Gastrocnemius medialis (tissue), 4 donors: ENCODE data around the gene ZBTB49. TPM values are rescaled to one million over a fixed set of nuclear protein-coding genes. Genes with fewer than 3 reads are reported as not detected.

Experiments used
- ATAC-seq, 2 donors: fragments of 150-250 bp; one replicate each; pipeline ENCODE4 v1.9.1; 2016
- DNase-seq, 2 donors: peaks; one replicate each; pipeline ENCODE4 v3.0.0-alpha.2; 2019
- H3K27ac ChIP-seq, 4 donors: fragments of 200-600 bp; sonication (generic); 1 replicate in 1 of 4; 2 replicates in 3 of 4; pipeline ENCODE4 v1.5.1; 2016 to 2018; ENCODE audit warnings: mild to moderate bottlenecking in 2 of 4, moderate library complexity in 1 of 4
- H3K27me3 ChIP-seq, 3 donors: fragments of 200-600 bp; sonication (generic) in 2 of 3; 1 replicate in 1 of 3; 2 replicates in 2 of 3; pipeline versions ENCODE4 v1.5.1 to v1.6.0; 2016 to 2019; ENCODE audit warnings: mild to moderate bottlenecking in 1 of 3, moderate library complexity in 1 of 3
- H3K36me3 ChIP-seq, 2 donors: fragments of 200-600 bp; sonication (generic) in 1 of 2; one replicate each; pipeline ENCODE4 v1.5.1; 2017 to 2018
- H3K4me1 ChIP-seq, 2 donors: fragments of 200-600 bp; sonication (generic) in 1 of 2; one replicate each; pipeline ENCODE4 v1.5.1; 2016 to 2017; ENCODE audit warnings: mild to moderate bottlenecking in 2 of 2
- H3K4me3 ChIP-seq, 4 donors: fragments of 200-600 bp; sonication (generic) in 3 of 4; 1 replicate in 1 of 4; 2 replicates in 3 of 4; pipeline ENCODE4 v1.5.1; 2016 to 2019; ENCODE audit warnings: mild to moderate bottlenecking in 2 of 4
- H3K9me3 ChIP-seq, 3 donors: fragments of 200-600 bp; sonication (generic) in 2 of 3; 1 replicate in 1 of 3; 2 replicates in 2 of 3; pipeline ENCODE4 v1.5.1; 2016 to 2019
- CTCF ChIP-seq, 5 experiments: fragments of 450-650 bp in 3 of 5; fragments of 200-600 bp in 2 of 5; sonication (generic) in 2 of 5; IDR thresholded peaks in 4 of 5; conservative IDR thresholded peaks in 1 of 5; 1 replicate in 4 of 5; 2 replicates in 1 of 5; pipeline ENCODE4 v1.5.1; 2016 to 2019; ENCODE audit warnings: antibody characterized with exemption in 5 of 5, mild to moderate bottlenecking in 3 of 5, moderate library complexity in 3 of 5
- POLR2A ChIP-seq, 2 donors: fragments of 450-650 bp; IDR thresholded peaks; one replicate each; pipeline ENCODE4 v1.6.1; 2017; ENCODE audit warnings: antibody characterized with exemption in 2 of 2, mild to moderate bottlenecking in 2 of 2, moderate library complexity in 2 of 2
- in situ Hi-C, 4 donors: fragments of 200-750 bp; cut with MboI; loops; one replicate each; pipeline versions ENCODE4 v1.15.0 to v1.8.0; 2017; ENCODE audit warnings: low sequenced_read_pairs in 4 of 4
- intact Hi-C: fragments of 100-400 bp; cut with DNase I; formaldehyde crosslinking; loops from one replicate; pipeline ENCODE4 v1.15.1; 2023; ENCODE audit warnings: low total_unique reads
- total RNA-seq, 4 donors: library from RNA; depleted of rRNA; stranded (reverse); fragments of >200 nt; gene quantifications; one replicate each; pipeline versions ENCODE4 v1.1.0 to v1.2.3, GENCODE V29; 2016

The ZBTB49 gene
- total RNA-seq, 4 donors from 2014 or later, result 1.7 to 2.8 (median 2.5) TPM

- ATAC-seq, result no peak
- peak overlapping the region in 1 of 4 donors; percentile 15 for H3K27ac ChIP-seq
- in situ Hi-C loops, result no loop called here
These were observed 11.9 kb downstream of the ZBTB49 start for GRCh38 chr4:4302001-4302400.

GRCh38 chr4:4302416-4302815 is 12.4 kb downstream of the ZBTB49 start:
- H3K36me3 ChIP-seq, result peaks cover 0 to 36% of the 10 kb centered on the region in 2 donors

More at GRCh38 chr4:4302001-4302400, 11.9 kb downstream of the ZBTB49 start:
- no peak for TF ChIP-seq CTCF (IDR thresholded peaks at IDR 0.05 in 4 of 5, conservative IDR thresholded peaks at IDR 0.05 in 1 of 5)
- TF ChIP-seq POLR2A (IDR thresholded peaks at IDR 0.05), result no peak
- Histone ChIP-seq H3K36me3 (peaks cover 0 to 36% of the 10 kb centered on the region in 2 donors), H3K4me3 (no peak overlapping the region), H3K27me3 (no peaks in the 10 kb centered on the region), H3K4me1 (no peaks in the 10 kb centered on the region), H3K9me3 (no peaks in the 10 kb centered on the region)
- no peak for DNase-seq
- intact Hi-C loops, result no loop called here

GRCh38 chr4:4306920-4307319 is 16.9 kb downstream of the ZBTB49 start:
- no peaks in the 10 kb centered on the region for H3K9me3 ChIP-seq
- DNase-seq (no peak), ATAC-seq (no peak)
- peaks cover 0 to 8% of the 10 kb centered on the region in 2 donors for H3K4me1 ChIP-seq
- no peak overlapping the region for H3K4me3 ChIP-seq
- intact Hi-C loops, result no loop called here
- TF ChIP-seq CTCF (IDR thresholded peaks at IDR 0.05 in 4 of 5, conservative IDR thresholded peaks at IDR 0.05 in 1 of 5) (no peak), POLR2A (IDR thresholded peaks at IDR 0.05) (no peak)
- H3K36me3 ChIP-seq, result peaks cover 0 to 22% of the 10 kb centered on the region in 2 donors
- H3K27me3 ChIP-seq, result no peaks in the 10 kb centered on the region
- in situ Hi-C loops, result no loop called here
- H3K27ac ChIP-seq, result no peak overlapping the region

More at GRCh38 chr4:4302416-4302815, 12.4 kb downstream of the ZBTB49 start:
- Histone ChIP-seq H3K4me3 (no peak overlapping the region), H3K27me3 (no peaks in the 10 kb centered on the region), H3K27ac (peak overlapping the region in 1 of 4 donors; percentile 15), H3K4me1 (no peaks in the 10 kb centered on the region), H3K9me3 (no peaks in the 10 kb centered on the region)
- DNase-seq, result no peak
- no peak for ATAC-seq
- intact Hi-C loops (no loop called here), in situ Hi-C loops (no loop called here)
- TF ChIP-seq CTCF (IDR thresholded peaks at IDR 0.05 in 4 of 5, conservative IDR thresholded peaks at IDR 0.05 in 1 of 5) (no peak), POLR2A (IDR thresholded peaks at IDR 0.05) (no peak)

GRCh38 chr4:4308800-4309441 is 18.9 kb downstream of the ZBTB49 start:
- Histone ChIP-seq H3K36me3 (peaks cover 0 to 23% of the 10 kb centered on the region in 2 donors), H3K27me3 (no peaks in the 10 kb centered on the region), H3K9me3 (no peaks in the 10 kb centered on the region), H3K4me3 (peak overlapping the region in 1 of 4 donors; percentile 39), H3K4me1 (peaks cover 0 to 8% of the 10 kb centered on the region in 2 donors), H3K27ac (peak overlapping the region; percentile 73 to 85 (median 82))
- peak; percentile 100 for ATAC-seq
- TF ChIP-seq CTCF (IDR thresholded peaks at IDR 0.05 in 4 of 5, conservative IDR thresholded peaks at IDR 0.05 in 1 of 5) (no peak), POLR2A (IDR thresholded peaks at IDR 0.05) (peak in 1 of 2 donors; percentile 16)
- intact Hi-C loops, result no loop called here
- in situ Hi-C loops, result no loop called here
- DNase-seq, result peak; percentile 6 to 62
